NK-92 (cell line): ENCODE data around the gene CLMN.
"Not testable (repeated sequence)": the region's sequence is repeated elsewhere in the genome, so short reads cannot be mapped to it uniquely, and the experiment has no call there.

Experiments used
- DNase-seq: peaks from one replicate; lab custom pipeline; 2025; ENCODE audit not compliant: unreplicated experiment; lab: John Stamatoyannopoulos, UW

CLMN gene

GRCh38 chr14:95197551-95197950 lies 122.2 kb downstream of the CLMN start:
- DNase-seq, result no peak

GRCh38 chr14:95196826-95197545 lies 122.7 kb downstream of the CLMN start:
- DNase-seq, result no peak

- no peak for DNase-seq
These were observed 123.4 kb downstream of the CLMN start for GRCh38 chr14:95196268-95196667.

GRCh38 chr14:95195031-95195430 lies 124.7 kb downstream of the CLMN start:
- no peak for DNase-seq

GRCh38 chr14:95193081-95193480 lies 126.6 kb downstream of the CLMN start:
- no peak for DNase-seq

GRCh38 chr14:95192311-95192710 lies 127.4 kb downstream of the CLMN start:
- DNase-seq, result no peak

- no peak for DNase-seq
These were observed 128.1 kb downstream of the CLMN start for GRCh38 chr14:95191445-95192199.

GRCh38 chr14:95190857-95191256 lies 128.9 kb downstream of the CLMN start:
- no peak for DNase-seq

- no peak for DNase-seq
These were observed 129.3 kb downstream of the CLMN start for GRCh38 chr14:95190346-95190840.

- no peak for DNase-seq
These were observed 130.2 kb downstream of the CLMN start for GRCh38 chr14:95189367-95190132.

GRCh38 chr14:95188380-95188779 lies 131.3 kb downstream of the CLMN start:
- DNase-seq, result no peak

- no peak for DNase-seq
These were observed 133.8 kb downstream of the CLMN start for GRCh38 chr14:95185767-95186392.

GRCh38 chr14:95185033-95185766 lies 134.5 kb downstream of the CLMN start:
- DNase-seq, result no peak

GRCh38 chr14:95184413-95184790 lies 135.3 kb downstream of the CLMN start:
- no peak for DNase-seq

GRCh38 chr14:95183532-95184412 lies 135.9 kb downstream of the CLMN start:
- DNase-seq, result no peak

- no peak for DNase-seq
These were observed 136.6 kb downstream of the CLMN start for GRCh38 chr14:95183082-95183481.

- no peak for DNase-seq
These were observed 137.3 kb downstream of the CLMN start for GRCh38 chr14:95182379-95182778.

GRCh38 chr14:95180966-95181741 lies 138.6 kb downstream of the CLMN start:
- no peak for DNase-seq

GRCh38 chr14:95175670-95176069 lies 144.0 kb downstream of the CLMN start:
- not testable (repeated sequence) for DNase-seq
